DOHH2 (cell line): ENCODE data around the gene CDK6.

ENCODE experiments used
- H3F3A ChIP-seq: fragments of 200-600 bp; sonication (generic), shearing (Covaris generic); 2 replicates; pipeline ENCODE4 v1.6.0; 2016; ENCODE audit warnings: antibody characterized with exemption, mild to moderate bottlenecking; ENCODE audit not compliant: control insufficient read depth, insufficient read depth
- H3K27ac ChIP-seq: fragments of 200-600 bp; sonication (generic); 2 replicates; pipeline ENCODE4 v1.5.1; 2014; ENCODE audit warnings: low read depth, mild to moderate bottlenecking, low read length, moderate library complexity
- H3K27me3 ChIP-seq: fragments of 200-600 bp; sonication (generic); 2 replicates; pipeline ENCODE4 v1.6.1; 2014; ENCODE audit warnings: mild to moderate bottlenecking, low read length, mixed read lengths; ENCODE audit not compliant: control insufficient read depth
- H3K36me3 ChIP-seq: fragments of 200-600 bp; sonication (generic); 2 replicates; pipeline ENCODE4 v1.6.1; 2014; ENCODE audit warnings: mild to moderate bottlenecking, low read length, moderate library complexity, mixed read lengths; ENCODE audit not compliant: control insufficient read depth
- H3K4me1 ChIP-seq: fragments of 200-600 bp; sonication (generic); 2 replicates; pipeline ENCODE4 v1.6.1; 2014; ENCODE audit warnings: mild to moderate bottlenecking, low read length, mixed read lengths; ENCODE audit not compliant: control insufficient read depth
- H3K4me2 ChIP-seq: fragments of 200-600 bp; sonication (generic); 2 replicates; pipeline ENCODE4 v1.6.0; 2014; ENCODE audit warnings: mild to moderate bottlenecking, low read length, moderate library complexity
- H3K4me3 ChIP-seq: fragments of 200-600 bp; sonication (generic); 2 replicates; pipeline ENCODE4 v1.5.1; 2014; ENCODE audit warnings: mild to moderate bottlenecking, low read length, mixed read lengths
- H3K79me2 ChIP-seq: fragments of 200-600 bp; sonication (generic); 2 replicates; pipeline ENCODE4 v1.6.1; 2014; ENCODE audit warnings: mild to moderate bottlenecking, low read length, mixed read lengths; ENCODE audit not compliant: control insufficient read depth
- H3K9me2 ChIP-seq: fragments of 200-600 bp; sonication (generic); replicated peaks from 2 replicates; pipeline ENCODE4 v1.6.1; 2014; ENCODE audit warnings: mild to moderate bottlenecking, low read length, mixed read lengths; ENCODE audit not compliant: control insufficient read depth
- H3K9me3 ChIP-seq: fragments of 200-600 bp; sonication (generic); 2 replicates; pipeline ENCODE4 v1.6.1; 2014; ENCODE audit warnings: antibody characterized with exemption, low read length, mixed read lengths; ENCODE audit not compliant: control insufficient read depth, insufficient read depth
- H4K20me1 ChIP-seq: fragments of 200-600 bp; sonication (generic); 2 replicates; pipeline ENCODE4 v1.6.0; 2014; ENCODE audit warnings: low read depth, mild to moderate bottlenecking, antibody characterized with exemption, low read length, moderate library complexity; ENCODE audit not compliant: control insufficient read depth, insufficient read depth
- EZH2phosphoT487 ChIP-seq: fragments of 200-600 bp; sonication (generic); IDR thresholded peaks from 2 replicates; pipeline ENCODE4 v1.6.1; 2017; ENCODE audit warnings: borderline replicate concordance, mild to moderate bottlenecking, antibody characterized with exemption, low read length, moderate library complexity, mixed read lengths
- TF ChIP-seq, protein P1 (sequence below): fragments of 200-600 bp; sonication (generic); IDR thresholded peaks from one replicate; pipeline ENCODE4 v1.5.1; 2014; ENCODE audit warnings: antibody characterized with exemption, mild to moderate bottlenecking, low read depth, low read length; ENCODE audit not compliant: poor library complexity, severe bottlenecking

CDK6 gene

GRCh38 chr7:92694211-92694610 lies 142.2 kb downstream of the CDK6 start:
- H3K79me2 ChIP-seq = no peaks in the 10 kb centered on the region
- H3K4me2 ChIP-seq = no peak overlapping the region
- peaks cover 14% of the 10 kb centered on the region for H3K4me1 ChIP-seq
- H3K9me3 ChIP-seq = peaks cover 7% of the 10 kb centered on the region; the same call in 1 of the 2 replicates
- 0 out of 2 replicates have a peak, but pooled peaks cover 7% of the 10 kb centered on the region for H3F3A ChIP-seq
- no peaks in the 10 kb centered on the region; the same call in 1 of the 2 replicates for H4K20me1 ChIP-seq
- no peak overlapping the region for H3K4me3 ChIP-seq
- no peaks in the 10 kb centered on the region for H3K27me3 ChIP-seq
- TF ChIP-seq, protein P1, sequence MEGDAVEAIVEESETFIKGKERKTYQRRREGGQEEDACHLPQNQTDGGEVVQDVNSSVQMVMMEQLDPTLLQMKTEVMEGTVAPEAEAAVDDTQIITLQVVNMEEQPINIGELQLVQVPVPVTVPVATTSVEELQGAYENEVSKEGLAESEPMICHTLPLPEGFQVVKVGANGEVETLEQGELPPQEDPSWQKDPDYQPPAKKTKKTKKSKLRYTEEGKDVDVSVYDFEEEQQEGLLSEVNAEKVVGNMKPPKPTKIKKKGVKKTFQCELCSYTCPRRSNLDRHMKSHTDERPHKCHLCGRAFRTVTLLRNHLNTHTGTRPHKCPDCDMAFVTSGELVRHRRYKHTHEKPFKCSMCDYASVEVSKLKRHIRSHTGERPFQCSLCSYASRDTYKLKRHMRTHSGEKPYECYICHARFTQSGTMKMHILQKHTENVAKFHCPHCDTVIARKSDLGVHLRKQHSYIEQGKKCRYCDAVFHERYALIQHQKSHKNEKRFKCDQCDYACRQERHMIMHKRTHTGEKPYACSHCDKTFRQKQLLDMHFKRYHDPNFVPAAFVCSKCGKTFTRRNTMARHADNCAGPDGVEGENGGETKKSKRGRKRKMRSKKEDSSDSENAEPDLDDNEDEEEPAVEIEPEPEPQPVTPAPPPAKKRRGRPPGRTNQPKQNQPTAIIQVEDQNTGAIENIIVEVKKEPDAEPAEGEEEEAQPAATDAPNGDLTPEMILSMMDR = no peak
- no peak for TF ChIP-seq EZH2phosphoT487
- H3K36me3 ChIP-seq = peaks cover 8% of the 10 kb centered on the region; the same call in 1 of the 2 replicates
- no peak overlapping the region for H3K27ac ChIP-seq
- H3K9me2 ChIP-seq = no peaks in the 10 kb centered on the region

GRCh38 chr7:92693519-92693918 lies 142.9 kb downstream of the CDK6 start:
- peaks cover 8% of the 10 kb centered on the region; the same call in 1 of the 2 replicates for H3K36me3 ChIP-seq
- H3K9me2 ChIP-seq = no peaks in the 10 kb centered on the region
- H3K27ac ChIP-seq = no peak overlapping the region
- H3K4me1 ChIP-seq = peaks cover 14% of the 10 kb centered on the region
- H3K27me3 ChIP-seq = no peaks in the 10 kb centered on the region
- H3K9me3 ChIP-seq = peaks cover 7% of the 10 kb centered on the region; the same call in 1 of the 2 replicates
- 0 out of 2 replicates have a peak, but pooled peaks cover 7% of the 10 kb centered on the region for H3F3A ChIP-seq
- TF ChIP-seq, protein P1 = no peak
- H4K20me1 ChIP-seq = no peaks in the 10 kb centered on the region; the same call in 1 of the 2 replicates
- no peak overlapping the region for H3K4me2 ChIP-seq
- H3K4me3 ChIP-seq = no peak overlapping the region
- no peaks in the 10 kb centered on the region for H3K79me2 ChIP-seq

DNA sequence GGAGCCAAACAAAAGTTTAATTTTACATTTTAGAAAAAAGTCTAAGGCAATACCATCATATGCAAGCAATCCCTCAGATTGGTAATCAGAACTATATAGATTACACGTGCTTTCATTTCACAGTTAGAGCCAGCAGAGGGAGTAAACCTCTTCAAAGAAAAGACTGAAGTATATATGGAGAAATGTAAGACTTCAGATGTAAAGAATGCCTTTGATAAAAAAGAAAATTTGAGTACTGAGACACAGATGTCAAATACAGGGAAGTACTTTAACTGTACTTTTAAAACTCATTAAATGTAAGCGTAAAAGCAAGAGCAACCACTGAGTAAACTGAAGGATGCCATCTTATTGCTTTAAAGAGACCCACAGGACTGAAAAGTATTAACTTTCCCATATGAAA lies 144.8 kb downstream of the CDK6 start:
- Histone ChIP-seq H3K9me3 (peaks cover 7% of the 10 kb centered on the region; the same call in 1 of the 2 replicates), H3K9me2 (no peaks in the 10 kb centered on the region), H3K4me3 (no peak overlapping the region), H4K20me1 (no peaks in the 10 kb centered on the region; the same call in 1 of the 2 replicates), H3K79me2 (no peaks in the 10 kb centered on the region), H3F3A (0 out of 2 replicates have a peak, but pooled peaks cover 7% of the 10 kb centered on the region), H3K4me2 (no peak overlapping the region), H3K4me1 (peaks cover 14% of the 10 kb centered on the region), H3K27ac (no peak overlapping the region), H3K36me3 (peaks cover 8% of the 10 kb centered on the region; the same call in 1 of the 2 replicates), H3K27me3 (no peaks in the 10 kb centered on the region)
- TF ChIP-seq, protein P1 = peak; percentile 70
- no peak for TF ChIP-seq EZH2phosphoT487
